Lower lobe of right lung (tissue), 2 donors: Measurements from ENCODE around the gene PUS3. TPM values are rescaled to one million over a fixed set of nuclear protein-coding genes. Genes with fewer than 3 reads are reported as not detected.

ENCODE experiments used
- ATAC-seq, 2 donors: fragments of 200-7000 bp; cut with Tn5 transposase; one replicate each; pipeline ENCODE4 v1.9.1; 2020 to 2022; ENCODE audit warnings: mild to moderate bottlenecking in 2 of 2, moderate library complexity in 2 of 2
- DNase-seq: peaks from one replicate; pipeline ENCODE4 v3.0.0-alpha.2; 2020
- H3K27ac ChIP-seq: fragments of 200-600 bp; one replicate; pipeline ENCODE4 v1.8.0; 2022
- H3K27me3 ChIP-seq: fragments of 200-600 bp; one replicate; pipeline ENCODE4 v1.8.0; 2022; ENCODE audit warnings: low read depth
- H3K36me3 ChIP-seq: fragments of 200-600 bp; one replicate; pipeline ENCODE4 v1.8.0; 2022; ENCODE audit warnings: mild to moderate bottlenecking
- H3K4me1 ChIP-seq: fragments of 200-600 bp; one replicate; pipeline ENCODE4 v1.8.0; 2022
- H3K4me3 ChIP-seq: fragments of 200-600 bp; one replicate; pipeline ENCODE4 v1.8.0; 2022; ENCODE audit warnings: mild to moderate bottlenecking
- H3K9me3 ChIP-seq: fragments of 200-600 bp; one replicate; pipeline ENCODE4 v1.8.0; 2022
- intact Hi-C: fragments of 100-400 bp; cut with DNase I; formaldehyde crosslinking; loops from one replicate; pipeline ENCODE4 v1.11.0; 2022
- total RNA-seq: library from RNA; stranded (reverse); fragmentation: NEBNext Ultra II Directional; extraction: Animal tissue kit (Norgen Biotek cat#: 25700); gene quantifications from one replicate; pipeline ENCODE4 v1.2.1, GENCODE V29; 2021
- TF ChIP-seq, protein P1 (sequence below): fragments of 200-600 bp; IDR thresholded peaks from one replicate; pipeline ENCODE4 v1.8.0; 2022; ENCODE audit warnings: antibody characterized with exemption, mild to moderate bottlenecking
- donor health status: DM: no; HTN: yes; CAD: no; lungs with severe emphysema.

Gene PUS3
- total RNA-seq, 1 donor from 2014 or later = 10.0 TPM

DNA sequence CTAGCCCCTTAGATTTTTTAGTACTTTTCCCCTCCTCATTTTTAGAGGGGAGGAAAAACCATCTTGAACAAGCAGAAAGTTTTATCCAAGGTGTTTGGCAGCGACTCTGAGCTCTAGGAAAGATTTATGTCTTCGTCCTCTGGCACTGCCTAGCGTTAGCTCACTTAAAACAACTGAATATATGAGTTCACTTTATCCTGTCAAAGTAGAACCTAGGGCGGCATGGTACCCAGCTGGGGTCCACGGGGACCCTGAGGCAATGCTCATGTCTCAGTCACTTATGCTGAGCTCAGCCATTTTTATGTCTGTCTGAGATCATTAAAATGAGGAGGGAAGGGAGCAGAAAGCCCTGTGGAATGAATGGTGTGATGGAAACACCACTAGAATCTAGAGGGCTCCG, 28.7 kb upstream of the PUS3 start:
- Histone ChIP-seq H3K4me1 (no peaks in the 10 kb centered on the region), H3K4me3 (no peak overlapping the region), H3K27ac (no peak overlapping the region), H3K9me3 (no peaks in the 10 kb centered on the region), H3K27me3 (no peaks in the 10 kb centered on the region), H3K36me3 (no peaks in the 10 kb centered on the region)
- intact Hi-C loops = no loop called here
- no peak for DNase-seq
- TF ChIP-seq, protein P1, sequence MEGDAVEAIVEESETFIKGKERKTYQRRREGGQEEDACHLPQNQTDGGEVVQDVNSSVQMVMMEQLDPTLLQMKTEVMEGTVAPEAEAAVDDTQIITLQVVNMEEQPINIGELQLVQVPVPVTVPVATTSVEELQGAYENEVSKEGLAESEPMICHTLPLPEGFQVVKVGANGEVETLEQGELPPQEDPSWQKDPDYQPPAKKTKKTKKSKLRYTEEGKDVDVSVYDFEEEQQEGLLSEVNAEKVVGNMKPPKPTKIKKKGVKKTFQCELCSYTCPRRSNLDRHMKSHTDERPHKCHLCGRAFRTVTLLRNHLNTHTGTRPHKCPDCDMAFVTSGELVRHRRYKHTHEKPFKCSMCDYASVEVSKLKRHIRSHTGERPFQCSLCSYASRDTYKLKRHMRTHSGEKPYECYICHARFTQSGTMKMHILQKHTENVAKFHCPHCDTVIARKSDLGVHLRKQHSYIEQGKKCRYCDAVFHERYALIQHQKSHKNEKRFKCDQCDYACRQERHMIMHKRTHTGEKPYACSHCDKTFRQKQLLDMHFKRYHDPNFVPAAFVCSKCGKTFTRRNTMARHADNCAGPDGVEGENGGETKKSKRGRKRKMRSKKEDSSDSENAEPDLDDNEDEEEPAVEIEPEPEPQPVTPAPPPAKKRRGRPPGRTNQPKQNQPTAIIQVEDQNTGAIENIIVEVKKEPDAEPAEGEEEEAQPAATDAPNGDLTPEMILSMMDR = no peak
- ATAC-seq = no peak

DNA sequence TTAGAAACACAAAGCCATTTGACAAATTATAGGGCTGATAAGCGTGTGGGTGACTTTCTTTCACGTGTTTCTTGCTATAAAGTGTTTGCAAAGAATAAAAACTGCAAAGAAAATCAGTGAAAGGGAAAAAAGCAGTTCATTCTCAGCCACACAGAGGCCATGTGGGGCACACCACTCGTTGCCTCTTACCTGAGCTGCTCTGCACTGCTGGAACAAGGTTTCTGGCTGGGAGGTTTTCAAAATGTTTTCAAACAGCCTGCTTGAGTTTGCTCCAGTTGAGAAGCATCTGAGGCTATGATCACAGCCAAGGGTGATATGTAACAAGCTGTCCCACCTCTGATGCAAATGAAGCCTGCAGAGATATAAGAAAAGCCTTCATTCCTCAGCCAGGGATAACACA, 28.1 kb upstream of the PUS3 start:
- Histone ChIP-seq H3K4me3 (no peak overlapping the region), H3K27ac (no peak overlapping the region), H3K4me1 (no peaks in the 10 kb centered on the region), H3K27me3 (no peaks in the 10 kb centered on the region), H3K36me3 (no peaks in the 10 kb centered on the region), H3K9me3 (no peaks in the 10 kb centered on the region)
- TF ChIP-seq, protein P1 = no peak
- intact Hi-C loops = no loop called here
- no peak for ATAC-seq
- DNase-seq = no peak

- TF ChIP-seq, protein P1 = no peak
- no peak overlapping the region for H3K4me3 ChIP-seq
These were observed 27.1 kb upstream of the PUS3 start for GRCh38 chr11:125930076-125930450.

DNA sequence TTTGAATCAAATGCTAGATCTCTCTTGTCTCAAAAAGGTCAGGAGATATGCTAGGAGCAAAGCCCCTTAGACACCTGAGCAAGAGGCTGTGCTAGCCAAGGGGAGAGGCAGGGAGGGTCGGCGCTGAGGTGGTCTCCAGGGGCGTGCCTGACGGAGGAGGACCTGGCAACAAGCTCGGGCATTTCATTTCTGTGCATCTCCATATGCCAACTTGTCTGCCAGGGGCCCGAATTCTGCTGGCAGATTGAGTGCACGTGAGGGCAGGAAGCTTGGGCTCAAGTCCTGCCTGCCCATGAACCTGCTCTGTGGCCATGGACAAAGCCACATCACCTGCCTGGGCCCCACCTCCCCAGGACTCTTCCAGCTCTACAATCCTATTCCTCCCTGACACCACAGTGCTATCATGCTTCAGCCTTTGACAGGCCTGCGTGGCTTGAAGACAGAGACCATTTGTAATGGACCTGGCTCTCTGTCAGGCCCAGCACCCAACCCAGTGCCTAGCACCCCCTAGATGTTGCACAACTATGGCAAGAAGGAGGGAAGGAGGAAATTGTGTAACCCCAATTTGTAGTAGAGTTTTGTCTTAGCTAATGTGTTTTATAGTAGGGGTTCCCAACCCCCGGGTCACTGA, 26.6 kb upstream of the PUS3 start:
- no peaks in the 10 kb centered on the region for H3K36me3 ChIP-seq
- intact Hi-C loops = no loop called here
- TF ChIP-seq, protein P1 = no peak
- H3K4me3 ChIP-seq = no peak overlapping the region
- DNase-seq = no peak
- no peaks in the 10 kb centered on the region for H3K4me1 ChIP-seq
- H3K9me3 ChIP-seq = no peaks in the 10 kb centered on the region
- no peak for ATAC-seq
- H3K27me3 ChIP-seq = no peaks in the 10 kb centered on the region
- H3K27ac ChIP-seq = no peak overlapping the region

More at GRCh38 chr11:125930076-125930450, 27.1 kb upstream of the PUS3 start:
- no peak overlapping the region for H3K27ac ChIP-seq
- no peak for ATAC-seq
- H3K4me1 ChIP-seq = no peaks in the 10 kb centered on the region
- intact Hi-C loops = no loop called here
- no peaks in the 10 kb centered on the region for H3K27me3 ChIP-seq
- no peaks in the 10 kb centered on the region for H3K36me3 ChIP-seq
- H3K9me3 ChIP-seq = no peaks in the 10 kb centered on the region
- no peak for DNase-seq

- Histone ChIP-seq H3K9me3 (no peaks in the 10 kb centered on the region), H3K27ac (no peak overlapping the region), H3K27me3 (no peaks in the 10 kb centered on the region), H3K36me3 (no peaks in the 10 kb centered on the region), H3K4me1 (no peaks in the 10 kb centered on the region), H3K4me3 (no peak overlapping the region)
- TF ChIP-seq, protein P1 = no peak
- intact Hi-C loops = no loop called here
- ATAC-seq (no peak), DNase-seq (no peak)
These were observed 23.7 kb upstream of the PUS3 start for GRCh38 chr11:125926682-125927081.

GRCh38 chr11:125925804-125926203, 22.8 kb upstream of the PUS3 start:
- H3K9me3 ChIP-seq = no peaks in the 10 kb centered on the region
- no peaks in the 10 kb centered on the region for H3K36me3 ChIP-seq
- ATAC-seq = no peak
- no peaks in the 10 kb centered on the region for H3K4me1 ChIP-seq
- no peaks in the 10 kb centered on the region for H3K27me3 ChIP-seq
- intact Hi-C loops = no loop called here
- no peak for DNase-seq
- no peak overlapping the region for H3K4me3 ChIP-seq
- no peak overlapping the region for H3K27ac ChIP-seq
- TF ChIP-seq, protein P1 = no peak
